A549 (cell line): ENCODE data around the gene FAM241B.

Experiments used
- EHF ChIP-seq: fragments of 250-450 bp; sonication (Bioruptor Pico); IDR thresholded peaks from 2 replicates; pipeline ENCODE4 v1.5.0; 2020; ENCODE audit warnings: mild to moderate bottlenecking
- EP300 ChIP-seq, 2 experiments: fragments of >200 bp; sonication (Bioruptor Twin); formaldehyde crosslinking; IDR thresholded peaks; 2 replicates in 1 of 2; 3 replicates in 1 of 2; pipeline ENCODE4 v1.6.1; 2016 to 2017
- ESRRA ChIP-seq: fragments of 150-350 bp; IDR thresholded peaks from 2 replicates; pipeline ENCODE4 v1.6.1; 2014; ENCODE audit warnings: mild to moderate bottlenecking, low read length, borderline replicate concordance
- HMGXB4 ChIP-seq: fragments of 250-450 bp; sonication (Bioruptor Pico); IDR thresholded peaks from 2 replicates; pipeline ENCODE4 v1.5.0; 2021; ENCODE audit warnings: mild to moderate bottlenecking, moderate library complexity, borderline replicate concordance
- JUNB ChIP-seq: fragments of >200 bp; sonication (Bioruptor Twin); formaldehyde crosslinking; IDR thresholded peaks from 2 replicates; pipeline ENCODE4 v1.6.1; 2016
- MAX ChIP-seq: IDR thresholded peaks from 2 replicates; pipeline ENCODE4 v1.6.1; 2012
- PBX3 ChIP-seq: IDR thresholded peaks from 2 replicates; pipeline ENCODE4 v1.6.1; 2012
- POLR2A ChIP-seq: IDR thresholded peaks from 2 replicates; pipeline ENCODE4 v1.6.1; 2012; ENCODE audit warnings: mild to moderate bottlenecking, low read length
- RFX5 ChIP-seq: fragments of 450-650 bp; IDR thresholded peaks from 2 replicates; pipeline ENCODE4 v1.7.1; 2014; ENCODE audit warnings: antibody characterized with exemption, mild to moderate bottlenecking, moderate library complexity
- TF ChIP-seq, protein P1 (sequence below): fragments of 450-650 bp; IDR thresholded peaks from 2 replicates; pipeline ENCODE4 v1.6.1; 2014; ENCODE audit warnings: antibody characterized with exemption
- TF ChIP-seq, protein P2 (sequence below): fragments of >200 bp; sonication (Bioruptor Twin); formaldehyde crosslinking; IDR thresholded peaks from 3 replicates; pipeline ENCODE4 v1.5.1; 2016

DNA sequence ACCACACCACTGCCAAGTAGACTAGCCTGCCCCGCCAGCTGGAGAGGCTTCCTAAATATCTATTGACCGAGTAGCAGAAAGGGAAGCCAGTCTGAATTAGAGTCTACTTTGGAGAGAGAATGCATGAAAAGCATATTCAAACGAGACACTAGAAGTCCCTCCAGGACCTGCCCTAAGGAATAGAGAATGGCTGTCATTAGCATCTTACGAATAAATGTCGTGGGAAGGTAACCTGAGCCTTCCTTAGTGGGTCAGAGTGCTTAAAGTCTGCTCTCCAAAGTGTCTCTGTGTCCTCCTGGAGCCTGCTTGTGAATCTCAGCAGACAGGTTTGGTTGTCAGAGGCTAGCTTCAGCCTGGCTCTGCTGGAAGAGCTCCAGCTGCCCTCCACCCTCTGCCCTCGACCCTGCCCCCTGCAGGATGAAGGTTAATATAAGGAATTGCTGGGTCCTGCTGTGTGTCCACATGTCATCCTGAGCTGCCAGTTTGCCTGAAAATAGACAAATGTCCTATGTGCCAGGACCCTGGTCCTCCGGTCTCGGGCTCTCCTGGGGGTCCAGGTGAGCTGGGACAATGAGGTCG, 33.4 kb downstream of the FAM241B start:
- no peak for TF ChIP-seq MAX
- no peak for TF ChIP-seq EHF (CRISPR knock-in tag)
- no peak for TF ChIP-seq RFX5
- no peak for TF ChIP-seq EP300 (IDR thresholded peaks at IDR 0.05)
- TF ChIP-seq, protein P1, sequence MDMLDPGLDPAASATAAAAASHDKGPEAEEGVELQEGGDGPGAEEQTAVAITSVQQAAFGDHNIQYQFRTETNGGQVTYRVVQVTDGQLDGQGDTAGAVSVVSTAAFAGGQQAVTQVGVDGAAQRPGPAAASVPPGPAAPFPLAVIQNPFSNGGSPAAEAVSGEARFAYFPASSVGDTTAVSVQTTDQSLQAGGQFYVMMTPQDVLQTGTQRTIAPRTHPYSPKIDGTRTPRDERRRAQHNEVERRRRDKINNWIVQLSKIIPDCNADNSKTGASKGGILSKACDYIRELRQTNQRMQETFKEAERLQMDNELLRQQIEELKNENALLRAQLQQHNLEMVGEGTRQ, result no peak
- TF ChIP-seq, protein P2, sequence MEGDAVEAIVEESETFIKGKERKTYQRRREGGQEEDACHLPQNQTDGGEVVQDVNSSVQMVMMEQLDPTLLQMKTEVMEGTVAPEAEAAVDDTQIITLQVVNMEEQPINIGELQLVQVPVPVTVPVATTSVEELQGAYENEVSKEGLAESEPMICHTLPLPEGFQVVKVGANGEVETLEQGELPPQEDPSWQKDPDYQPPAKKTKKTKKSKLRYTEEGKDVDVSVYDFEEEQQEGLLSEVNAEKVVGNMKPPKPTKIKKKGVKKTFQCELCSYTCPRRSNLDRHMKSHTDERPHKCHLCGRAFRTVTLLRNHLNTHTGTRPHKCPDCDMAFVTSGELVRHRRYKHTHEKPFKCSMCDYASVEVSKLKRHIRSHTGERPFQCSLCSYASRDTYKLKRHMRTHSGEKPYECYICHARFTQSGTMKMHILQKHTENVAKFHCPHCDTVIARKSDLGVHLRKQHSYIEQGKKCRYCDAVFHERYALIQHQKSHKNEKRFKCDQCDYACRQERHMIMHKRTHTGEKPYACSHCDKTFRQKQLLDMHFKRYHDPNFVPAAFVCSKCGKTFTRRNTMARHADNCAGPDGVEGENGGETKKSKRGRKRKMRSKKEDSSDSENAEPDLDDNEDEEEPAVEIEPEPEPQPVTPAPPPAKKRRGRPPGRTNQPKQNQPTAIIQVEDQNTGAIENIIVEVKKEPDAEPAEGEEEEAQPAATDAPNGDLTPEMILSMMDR, result no peak
- TF ChIP-seq POLR2A, result no peak
- no peak for TF ChIP-seq HMGXB4 (CRISPR knock-in tag)
- no peak for TF ChIP-seq PBX3
- no peak for TF ChIP-seq ESRRA
- TF ChIP-seq JUNB, result no peak
